ENCODE results near the gene GRK1. TPM values are rescaled to one million over a fixed set of nuclear protein-coding genes. Genes with fewer than 3 reads are reported as not detected.

GRK1 gene
- total and polyA plus RNA-seq, 2 of the 13 experiments (the other 11 are each of a cell fraction or from before 2014, with no cell fraction given), result 0.07 to 0.12 TPM

- TF ChIP-seq ZNF724P (CRISPR knock-in tag; IDR thresholded peaks at IDR 0.05; ENCODE audit: borderline replicate concordance) (no peak), ZBTB4 (CRISPR knock-in tag; IDR thresholded peaks at IDR 0.05; ENCODE audit: borderline replicate concordance) (no peak)
These were observed 80.3 kb downstream of the GRK1 start (continued) for GRCh38 chr13:113747291-113747833.

- DNase-seq (ENCODE audit: low spot score) (peak; percentile 57), FAIRE-seq (peak; percentile 21), ATAC-seq (peak; percentile 76)
- no peaks in the 10 kb centered on the region for H3K79me2 ChIP-seq (ENCODE audit: insufficient read depth, low read length)
- 19% methylated on average over 10 of the region's 25 CpGs for WGBS (ENCODE audit: low lambda C conversion rate)
- H3K4me3 ChIP-seq (replicated peaks in 1 of 3; ENCODE audit: insufficient read depth in 1 of 3, low read depth in 2 of 3, low read length in 3 of 3), result no peak overlapping the region
- in situ Hi-C loops (cut with HindIII; ENCODE audit: extremely low pct_ligation_motif_present, low pct_unique_long_range_greater_than_20kb) (no loop called here), intact Hi-C loops (cut with micrococcal nuclease; ENCODE audit: unreplicated experiment) (no loop called here)
- H3K36me3 ChIP-seq (replicated peaks in 1 of 2; ENCODE audit: control insufficient read depth in 1 of 2, insufficient read depth in 2 of 2, low read length in 2 of 2), result no peaks in the 10 kb centered on the region
- H3K27me3 ChIP-seq (ENCODE audit: control insufficient read depth in 1 of 2, insufficient read depth in 2 of 2, low read length in 2 of 2), result peaks cover under 1 to 3% of the 10 kb centered on the region in 2 experiments; a peak in 2 of 5 replicates
- H2AFZ ChIP-seq (ENCODE audit: low read length), result no peak overlapping the region
- ChIA-PET CTCF (ENCODE audit: low intra/inter-chr PET ratio, low total read pairs) (no interaction called here), POLR2A (no interaction called here)
- no peak overlapping the region for H3K9ac ChIP-seq (ENCODE audit: insufficient read depth, low read depth, low read length)
- peaks cover 53% of the 10 kb centered on the region for H3K4me1 ChIP-seq (ENCODE audit: insufficient read depth, low read length)
- no TSS peak for BruUV-seq (replicated peaks)
- no peaks in the 10 kb centered on the region for H4K20me1 ChIP-seq (ENCODE audit: insufficient read depth, low read length)
- no peaks in the 10 kb centered on the region for H3K9me3 ChIP-seq (ENCODE audit: low read length)
- H3K27ac ChIP-seq (ENCODE audit: extremely low read length, insufficient read depth, low read length), result no peak overlapping the region
- H3K4me2 ChIP-seq (ENCODE audit: low read depth, low read length), result peak overlapping the region; percentile 44
- TF ChIP-seq ZNF574 (CRISPR knock-in tag; IDR thresholded peaks at IDR 0.05), result 0 out of 2 replicates have a peak, but pooled peaks have one; percentile 24
- TF ChIP-seq HNF4A (CRISPR knock-in tag; IDR thresholded peaks at IDR 0.05), result peak; percentile 15; the same call in 1 of the 2 replicates
- TF ChIP-seq ZNF263 (CRISPR knock-in tag; IDR thresholded peaks at IDR 0.05), result peak; percentile 99
- peak; percentile 36; the same call in 1 of the 2 replicates for TF ChIP-seq ZBTB38 (CRISPR knock-in tag; IDR thresholded peaks at IDR 0.05)
- TF ChIP-seq HDAC2 (CRISPR knock-in tag; IDR thresholded peaks at IDR 0.05), result peak; percentile 31; the same call in 1 of the 2 replicates
- no peak for TF ChIP-seq MED13 (CRISPR knock-in tag; IDR thresholded peaks at IDR 0.05)
- TF ChIP-seq TEAD3 (CRISPR knock-in tag; optimal IDR thresholded peaks at IDR 0.05; ENCODE audit: borderline replicate concordance), result peak; percentile 64
- TF ChIP-seq ZSCAN30 (CRISPR knock-in tag; IDR thresholded peaks at IDR 0.05), result no peak
- TF ChIP-seq ELF4 (CRISPR knock-in tag; IDR thresholded peaks at IDR 0.05; ENCODE audit: borderline replicate concordance), result no peak
- no peak for TF ChIP-seq NFE2L2 (IDR thresholded peaks at IDR 0.05; ENCODE audit: low read length)
- TF ChIP-seq MYC (CRISPR knock-in tag; IDR thresholded peaks at IDR 0.05; ENCODE audit: borderline replicate concordance), result peak; percentile 50; the same call in 1 of the 2 replicates
- TF ChIP-seq ZFY (CRISPR knock-in tag; IDR thresholded peaks at IDR 0.05), result peak; percentile 37; the same call in 1 of the 2 replicates
- 0 out of 2 replicates have a peak, but pooled peaks have one; percentile 16 for TF ChIP-seq DRAP1 (CRISPR knock-in tag; IDR thresholded peaks at IDR 0.05)
- no peak for TF ChIP-seq KLF13 (CRISPR knock-in tag; IDR thresholded peaks at IDR 0.05)
These were observed 81.3 kb downstream of the GRK1 start for GRCh38 chr13:113748101-113748861.

All from HepG2 (cell line).